ENCODE data around the gene NECTIN1.

NECTIN1 gene

GRCh38 chr11:119726150-119726553, 2.8 kb downstream of the NECTIN1 start:
- no peak for TF ChIP-seq CTCF (IDR thresholded peaks at IDR 0.05; ENCODE audit: control insufficient read depth, insufficient read depth, low read depth, low read length, missing control alignments)
- DNase-seq (ENCODE audit: low read depth): no peak
- no peak overlapping the region for H3K4me3 ChIP-seq (ENCODE audit: control insufficient read depth, low read depth, low read length)

GRCh38 chr11:119724956-119725355, 4.0 kb downstream of the NECTIN1 start:
- DNase-seq (ENCODE audit: low read depth): no peak
- no peak overlapping the region for H3K4me3 ChIP-seq (ENCODE audit: control insufficient read depth, low read depth, low read length)
- no peak for TF ChIP-seq CTCF (IDR thresholded peaks at IDR 0.05; ENCODE audit: control insufficient read depth, insufficient read depth, low read depth, low read length, missing control alignments)

GRCh38 chr11:119723952-119724325, 5.1 kb downstream of the NECTIN1 start:
- no peak for TF ChIP-seq CTCF (IDR thresholded peaks at IDR 0.05; ENCODE audit: control insufficient read depth, insufficient read depth, low read depth, low read length, missing control alignments)
- DNase-seq (ENCODE audit: low read depth): no peak
- no peak overlapping the region for H3K4me3 ChIP-seq (ENCODE audit: control insufficient read depth, low read depth, low read length)

- DNase-seq (ENCODE audit: low read depth): no peak
- no peak for TF ChIP-seq CTCF (IDR thresholded peaks at IDR 0.05; ENCODE audit: control insufficient read depth, insufficient read depth, low read depth, low read length, missing control alignments)
- H3K4me3 ChIP-seq (ENCODE audit: control insufficient read depth, low read depth, low read length): no peak overlapping the region
These were observed 5.6 kb downstream of the NECTIN1 start for GRCh38 chr11:119723243-119723951.

GRCh38 chr11:119722281-119722794, 6.7 kb downstream of the NECTIN1 start:
- H3K4me3 ChIP-seq (ENCODE audit: control insufficient read depth, low read depth, low read length): no peak overlapping the region
- no peak for DNase-seq (ENCODE audit: low read depth)
- TF ChIP-seq CTCF (IDR thresholded peaks at IDR 0.05; ENCODE audit: control insufficient read depth, insufficient read depth, low read depth, low read length, missing control alignments): no peak

GRCh38 chr11:119721129-119722120, 7.6 kb downstream of the NECTIN1 start:
- TF ChIP-seq CTCF (IDR thresholded peaks at IDR 0.05; ENCODE audit: control insufficient read depth, insufficient read depth, low read depth, low read length, missing control alignments): peak; percentile 56
- DNase-seq (ENCODE audit: low read depth): no peak

More at GRCh38 chr11:119721129-119722120, 7.6 kb downstream of the NECTIN1 start:
- H3K4me3 ChIP-seq (ENCODE audit: control insufficient read depth, low read depth, low read length): no peak overlapping the region

All from AG09309 (cell line).